Gastrocnemius medialis (tissue), 4 donors: ENCODE measurements around the gene OGDH. TPM values are rescaled to one million over a fixed set of nuclear protein-coding genes. Genes with fewer than 3 reads are reported as not detected.

ENCODE experiments used
- ATAC-seq, 2 donors: fragments of 150-250 bp; one replicate each; pipeline ENCODE4 v1.9.1; 2016
- DNase-seq, 2 donors: peaks; one replicate each; pipeline ENCODE4 v3.0.0-alpha.2; 2019
- H3K27ac ChIP-seq, 4 donors: fragments of 200-600 bp; sonication (generic); 1 replicate in 1 of 4; 2 replicates in 3 of 4; pipeline ENCODE4 v1.5.1; 2016 to 2018; ENCODE audit warnings: mild to moderate bottlenecking in 2 of 4, moderate library complexity in 1 of 4
- H3K27me3 ChIP-seq, 3 donors: fragments of 200-600 bp; sonication (generic) in 2 of 3; 1 replicate in 1 of 3; 2 replicates in 2 of 3; pipeline versions ENCODE4 v1.5.1 to v1.6.0; 2016 to 2019; ENCODE audit warnings: mild to moderate bottlenecking in 1 of 3, moderate library complexity in 1 of 3
- H3K36me3 ChIP-seq, 2 donors: fragments of 200-600 bp; sonication (generic) in 1 of 2; one replicate each; pipeline ENCODE4 v1.5.1; 2017 to 2018
- H3K4me1 ChIP-seq, 2 donors: fragments of 200-600 bp; sonication (generic) in 1 of 2; one replicate each; pipeline ENCODE4 v1.5.1; 2016 to 2017; ENCODE audit warnings: mild to moderate bottlenecking in 2 of 2
- H3K4me3 ChIP-seq, 4 donors: fragments of 200-600 bp; sonication (generic) in 3 of 4; 1 replicate in 1 of 4; 2 replicates in 3 of 4; pipeline ENCODE4 v1.5.1; 2016 to 2019; ENCODE audit warnings: mild to moderate bottlenecking in 2 of 4
- H3K9me3 ChIP-seq, 3 donors: fragments of 200-600 bp; sonication (generic) in 2 of 3; 1 replicate in 1 of 3; 2 replicates in 2 of 3; pipeline ENCODE4 v1.5.1; 2016 to 2019
- POLR2A ChIP-seq, 2 donors: fragments of 450-650 bp; IDR thresholded peaks; one replicate each; pipeline ENCODE4 v1.6.1; 2017; ENCODE audit warnings: antibody characterized with exemption in 2 of 2, mild to moderate bottlenecking in 2 of 2, moderate library complexity in 2 of 2
- in situ Hi-C, 4 donors: fragments of 200-750 bp; cut with MboI; loops; one replicate each; pipeline versions ENCODE4 v1.15.0 to v1.8.0; 2017; ENCODE audit warnings: low sequenced_read_pairs in 4 of 4
- intact Hi-C: fragments of 100-400 bp; cut with DNase I; formaldehyde crosslinking; loops from one replicate; pipeline ENCODE4 v1.15.1; 2023; ENCODE audit warnings: low total_unique reads
- total RNA-seq, 4 donors: library from RNA; depleted of rRNA; stranded (reverse); fragments of >200 nt; gene quantifications; one replicate each; pipeline versions ENCODE4 v1.1.0 to v1.2.3, GENCODE V29; 2016
- TF ChIP-seq, protein P1 (sequence below), 5 experiments: fragments of 450-650 bp in 3 of 5; fragments of 200-600 bp in 2 of 5; sonication (generic) in 2 of 5; IDR thresholded peaks in 4 of 5; conservative IDR thresholded peaks in 1 of 5; 1 replicate in 4 of 5; 2 replicates in 1 of 5; pipeline ENCODE4 v1.5.1; 2016 to 2019; ENCODE audit warnings: antibody characterized with exemption in 5 of 5, mild to moderate bottlenecking in 3 of 5, moderate library complexity in 3 of 5

OGDH gene
- total RNA-seq, 4 donors from 2014 or later = 224 to 462 (median 396) TPM

DNA sequence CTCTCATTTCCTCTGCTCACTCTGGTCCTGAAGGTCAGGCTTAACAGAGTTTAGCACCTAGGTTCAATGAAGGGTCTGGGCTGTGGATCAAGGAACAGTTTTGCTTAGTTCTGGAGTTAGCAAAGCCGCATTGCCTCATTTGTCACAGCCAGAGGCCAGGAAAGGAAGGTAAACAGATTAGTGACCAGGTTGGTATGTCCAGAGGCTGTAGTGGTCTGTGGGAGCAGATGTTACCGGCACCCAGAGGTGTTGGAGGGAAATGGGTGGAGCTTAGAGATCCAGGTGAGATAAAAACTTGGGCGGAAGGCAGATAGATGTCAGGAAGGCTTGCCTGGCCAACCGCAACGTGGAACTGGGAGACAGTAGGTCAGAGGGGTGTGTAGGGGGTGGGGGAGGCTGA lies 105.6 kb downstream of the OGDH start:
- in situ Hi-C loops (loop anchor here in 1 of 4 donors (25.0 kb wide), 1 partner anchor 125 kb away; the partner anchor contains the start of gene TMED4), intact Hi-C loops (no loop called here)
- no peak for ATAC-seq
- no peaks in the 10 kb centered on the region for H3K9me3 ChIP-seq
- TF ChIP-seq POLR2A (IDR thresholded peaks at IDR 0.05) = no peak
- TF ChIP-seq, protein P1, sequence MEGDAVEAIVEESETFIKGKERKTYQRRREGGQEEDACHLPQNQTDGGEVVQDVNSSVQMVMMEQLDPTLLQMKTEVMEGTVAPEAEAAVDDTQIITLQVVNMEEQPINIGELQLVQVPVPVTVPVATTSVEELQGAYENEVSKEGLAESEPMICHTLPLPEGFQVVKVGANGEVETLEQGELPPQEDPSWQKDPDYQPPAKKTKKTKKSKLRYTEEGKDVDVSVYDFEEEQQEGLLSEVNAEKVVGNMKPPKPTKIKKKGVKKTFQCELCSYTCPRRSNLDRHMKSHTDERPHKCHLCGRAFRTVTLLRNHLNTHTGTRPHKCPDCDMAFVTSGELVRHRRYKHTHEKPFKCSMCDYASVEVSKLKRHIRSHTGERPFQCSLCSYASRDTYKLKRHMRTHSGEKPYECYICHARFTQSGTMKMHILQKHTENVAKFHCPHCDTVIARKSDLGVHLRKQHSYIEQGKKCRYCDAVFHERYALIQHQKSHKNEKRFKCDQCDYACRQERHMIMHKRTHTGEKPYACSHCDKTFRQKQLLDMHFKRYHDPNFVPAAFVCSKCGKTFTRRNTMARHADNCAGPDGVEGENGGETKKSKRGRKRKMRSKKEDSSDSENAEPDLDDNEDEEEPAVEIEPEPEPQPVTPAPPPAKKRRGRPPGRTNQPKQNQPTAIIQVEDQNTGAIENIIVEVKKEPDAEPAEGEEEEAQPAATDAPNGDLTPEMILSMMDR (IDR thresholded peaks at IDR 0.05 in 4 of 5, conservative IDR thresholded peaks at IDR 0.05 in 1 of 5) = no peak
- no peaks in the 10 kb centered on the region for H3K27me3 ChIP-seq
- H3K27ac ChIP-seq = peak overlapping the region in 3 of 4 donors; percentile 22 to 44 (median 26)
- peaks cover 0 to 29% of the 10 kb centered on the region in 2 donors for H3K36me3 ChIP-seq
- no peak overlapping the region for H3K4me3 ChIP-seq
- peaks cover 3 to 10% of the 10 kb centered on the region in 2 donors for H3K4me1 ChIP-seq
- no peak for DNase-seq

DNA sequence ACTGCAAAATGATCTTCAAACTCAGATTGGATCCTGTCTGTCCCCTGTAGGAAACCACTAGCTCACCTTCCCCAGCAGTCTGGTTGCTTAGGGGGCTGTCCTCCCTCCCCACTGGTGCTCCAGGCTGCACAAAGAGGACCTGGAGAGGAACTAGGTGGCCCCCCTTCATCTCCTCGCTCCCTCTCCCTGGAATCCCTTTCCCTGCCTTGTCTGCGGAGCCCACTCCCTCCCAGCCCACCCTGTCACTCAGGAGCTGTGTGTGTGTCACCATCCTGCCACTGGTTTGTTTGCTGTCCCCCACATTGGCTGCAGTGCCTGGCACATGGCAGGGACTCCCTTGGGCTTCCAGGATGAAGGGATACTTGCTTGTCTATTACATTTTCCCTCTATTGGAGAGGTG lies 106.7 kb downstream of the OGDH start:
- Histone ChIP-seq H3K36me3 (peaks cover 0 to 18% of the 10 kb centered on the region in 2 donors), H3K27ac (no peak overlapping the region), H3K27me3 (no peaks in the 10 kb centered on the region), H3K4me1 (peaks cover 0 to 2% of the 10 kb centered on the region in 2 donors), H3K4me3 (no peak overlapping the region), H3K9me3 (no peaks in the 10 kb centered on the region)
- DNase-seq = no peak
- in situ Hi-C loops = loop anchor here in 1 of 4 donors (25.0 kb wide), 1 partner anchor 126 kb away; the partner anchor contains the start of gene TMED4
- ATAC-seq = no peak
- TF ChIP-seq POLR2A (IDR thresholded peaks at IDR 0.05) = no peak
- TF ChIP-seq, protein P1 (IDR thresholded peaks at IDR 0.05 in 4 of 5, conservative IDR thresholded peaks at IDR 0.05 in 1 of 5) = no peak
- intact Hi-C loops = no loop called here

DNA sequence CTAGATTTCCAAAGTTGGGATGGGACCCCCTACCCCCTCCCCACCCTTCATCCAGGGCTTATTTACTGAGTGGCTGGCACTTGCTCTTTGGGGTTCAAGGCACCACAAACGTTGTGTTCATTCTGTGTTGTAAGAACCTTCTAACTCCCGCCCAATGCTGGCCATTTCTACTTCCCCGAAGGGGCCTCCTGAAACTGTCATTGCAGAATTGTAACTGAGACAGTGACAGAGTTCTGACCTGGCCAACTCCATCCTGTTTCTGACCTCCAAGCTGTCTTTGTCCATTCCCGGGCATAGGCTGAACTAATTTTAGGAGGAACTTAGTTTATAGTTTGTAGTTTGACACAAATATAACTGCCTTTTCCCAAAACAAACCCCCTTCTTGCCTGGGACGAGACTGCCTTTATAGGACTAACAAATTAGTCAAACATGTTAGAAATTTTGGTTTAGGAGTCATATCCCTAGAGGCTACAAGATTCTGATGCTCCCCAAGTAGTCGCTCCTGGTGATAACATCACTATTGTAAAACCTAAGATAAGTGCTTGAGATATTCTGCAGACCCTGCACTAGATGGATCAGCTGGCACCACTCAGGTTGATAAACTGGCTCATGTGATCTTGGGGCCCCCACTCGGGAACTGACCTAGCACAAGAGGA lies 107.4 kb downstream of the OGDH start:
- Histone ChIP-seq H3K27me3 (no peaks in the 10 kb centered on the region), H3K4me3 (no peak overlapping the region), H3K9me3 (no peaks in the 10 kb centered on the region), H3K4me1 (peaks cover 0 to 2% of the 10 kb centered on the region in 2 donors), H3K36me3 (peaks cover 0 to 12% of the 10 kb centered on the region in 2 donors), H3K27ac (no peak overlapping the region)
- intact Hi-C loops = no loop called here
- no peak for DNase-seq
- in situ Hi-C loops = loop anchor here in 1 of 4 donors (25.0 kb wide), 1 partner anchor 127 kb away; the partner anchor contains the start of gene TMED4
- ATAC-seq = no peak
- TF ChIP-seq, protein P1 (IDR thresholded peaks at IDR 0.05 in 4 of 5, conservative IDR thresholded peaks at IDR 0.05 in 1 of 5) = no peak
- no peak for TF ChIP-seq POLR2A (IDR thresholded peaks at IDR 0.05)

DNA sequence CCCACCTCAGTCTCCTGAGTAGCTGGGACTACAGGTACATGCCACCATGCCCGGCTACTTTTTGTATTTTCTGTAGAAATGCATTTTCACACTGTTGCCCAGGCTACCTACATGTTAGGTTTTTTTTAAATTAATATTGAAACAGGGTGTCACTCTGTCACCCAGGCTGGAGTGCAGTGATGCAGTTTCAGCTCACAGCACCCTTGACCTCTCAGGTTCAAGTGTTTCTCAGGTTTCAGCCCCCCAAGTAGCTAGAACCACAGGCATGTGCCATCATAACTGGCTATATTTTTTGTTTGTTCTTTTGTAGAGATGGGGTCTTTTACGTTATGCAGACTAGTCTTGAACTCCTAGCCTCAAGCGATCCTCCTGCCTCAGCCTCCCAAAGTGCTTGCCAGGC lies 109.8 kb downstream of the OGDH start:
- Histone ChIP-seq H3K27ac (no peak overlapping the region), H3K4me1 (peaks cover 0 to 2% of the 10 kb centered on the region in 2 donors), H3K9me3 (no peaks in the 10 kb centered on the region), H3K27me3 (no peaks in the 10 kb centered on the region), H3K4me3 (no peak overlapping the region), H3K36me3 (no peaks in the 10 kb centered on the region)
- no peak for ATAC-seq
- TF ChIP-seq, protein P1 (IDR thresholded peaks at IDR 0.05 in 4 of 5, conservative IDR thresholded peaks at IDR 0.05 in 1 of 5) = no peak
- no peak for TF ChIP-seq POLR2A (IDR thresholded peaks at IDR 0.05)
- intact Hi-C loops = no loop called here
- in situ Hi-C loops = loop anchor here in 1 of 4 donors (25.0 kb wide), 1 partner anchor 129 kb away; the partner anchor contains the start of gene TMED4
- DNase-seq = no peak
